KG1 (cell line): ENCODE results near the gene PCDHB2.
"Not testable (repeated sequence)": the region's sequence is repeated elsewhere in the genome, so short reads cannot be mapped to it uniquely, and the experiment has no call there.

Source experiments
- DNase-seq: peaks from one replicate; lab custom pipeline; 2025; lab: John Stamatoyannopoulos, UW

PCDHB2 gene

GRCh38 chr5:141094481-141095262 lies at the start of gene PCDHB2:
TSS of gene PCDHB2 (plus strand) at chr5:141094615. CDS start at chr5:141094791, 176 bp downstream.
- DNase-seq, result no peak

- DNase-seq, result no peak
Measured at GRCh38 chr5:141050622-141051520, 43.5 kb upstream of the PCDHB2 start, which contains the start of gene PCDHB1. TSS of gene PCDHB1 (plus strand) at chr5:141051374. CDS start at chr5:141051471, 97 bp downstream.

- no peak for DNase-seq
Measured at GRCh38 chr5:141051521-141051866, 42.9 kb upstream of the PCDHB2 start.

GRCh38 chr5:141077826-141078225 lies 16.6 kb upstream of the PCDHB2 start:
- DNase-seq, result no peak

- DNase-seq, result no peak
Measured at GRCh38 chr5:141082228-141082627, 12.2 kb upstream of the PCDHB2 start.

GRCh38 chr5:141084487-141084989 lies 9.9 kb upstream of the PCDHB2 start:
- DNase-seq, result no peak

- DNase-seq, result no peak
Measured at GRCh38 chr5:141095263-141095641, 837 bp downstream of the PCDHB2 start.

GRCh38 chr5:141096181-141096580 lies 1.8 kb downstream of the PCDHB2 start:
- DNase-seq, result not testable (repeated sequence)

- DNase-seq, result not testable (repeated sequence)
Measured at GRCh38 chr5:141096586-141096985, 2.2 kb downstream of the PCDHB2 start.

- no peak for DNase-seq
Measured at GRCh38 chr5:141100243-141100805, 5.9 kb downstream of the PCDHB2 start, which contains the start of gene PCDHB3. TSS of gene PCDHB3 (plus strand) at chr5:141100473. CDS start at chr5:141100650, 177 bp downstream.

- no peak for DNase-seq
Measured at GRCh38 chr5:141101059-141101458, 6.6 kb downstream of the PCDHB2 start.

GRCh38 chr5:141102070-141102469 lies 7.7 kb downstream of the PCDHB2 start:
- not testable (repeated sequence) for DNase-seq

- not testable (repeated sequence) for DNase-seq
Measured at GRCh38 chr5:141102471-141102870, 8.1 kb downstream of the PCDHB2 start.

GRCh38 chr5:141105350-141105749 lies 10.9 kb downstream of the PCDHB2 start:
- DNase-seq, result no peak

GRCh38 chr5:141119250-141119649 lies 24.8 kb downstream of the PCDHB2 start:
- no peak for DNase-seq

GRCh38 chr5:141121563-141121962 lies 27.1 kb downstream of the PCDHB2 start, which contains the start of gene PCDHB4:
TSS of gene PCDHB4 (plus strand) at chr5:141121818. CDS start at chr5:141121999, 181 bp downstream.
- no peak for DNase-seq

GRCh38 chr5:141121985-141122384 lies 27.6 kb downstream of the PCDHB2 start:
- DNase-seq, result no peak

GRCh38 chr5:141123396-141124135 lies 29.2 kb downstream of the PCDHB2 start:
- not testable (repeated sequence) for DNase-seq

- no peak for DNase-seq
Measured at GRCh38 chr5:141127305-141127704, 32.9 kb downstream of the PCDHB2 start.

- DNase-seq, result no peak
Measured at GRCh38 chr5:141135030-141135717, 40.8 kb downstream of the PCDHB2 start, which contains the start of gene PCDHB5. TSS of gene PCDHB5 (plus strand) at chr5:141135206. CDS start at chr5:141135435, 229 bp downstream.
